HepG2 (cell line): ENCODE results near the gene GADD45GIP1. TPM values are rescaled to one million over a fixed set of nuclear protein-coding genes. Genes with fewer than 3 reads are reported as not detected.

Source experiments
- KDM1A ChIP-seq: IDR thresholded peaks from 2 replicates; pipeline ENCODE4 v1.6.1; 2016; ENCODE audit warnings: missing compliant biosample characterization
- NR3C1 ChIP-seq: sonication (generic); formaldehyde crosslinking; IDR thresholded peaks from 2 replicates; pipeline ENCODE4 v1.4.0; 2020; ENCODE audit warnings: missing genetic modification reagents
- RFXAP ChIP-seq: sonication (generic); formaldehyde crosslinking; IDR thresholded peaks from 2 replicates; pipeline ENCODE4 v1.4.0; 2020; ENCODE audit warnings: missing genetic modification reagents, borderline replicate concordance
- SRSF4 ChIP-seq: fragments of 200-400 bp; formaldehyde crosslinking; IDR thresholded peaks from one replicate; pipeline ENCODE4 v1.6.1; 2018; ENCODE audit warnings: mild to moderate bottlenecking, low read depth, low read length, moderate library complexity; ENCODE audit not compliant: poor library complexity, severe bottlenecking
- TMF1 ChIP-seq: sonication (generic); formaldehyde crosslinking; IDR thresholded peaks from 2 replicates; pipeline ENCODE4 v1.8.1; 2022; ENCODE audit warnings: low read depth, missing genetic modification reagents
- ZBTB20 ChIP-seq: sonication (generic); formaldehyde crosslinking; IDR thresholded peaks from 2 replicates; pipeline ENCODE4 v1.8.1; 2023; ENCODE audit warnings: missing genetic modification reagents, low read depth, mild to moderate bottlenecking, borderline replicate concordance
- ZNF337 ChIP-seq: sonication (generic); formaldehyde crosslinking; IDR thresholded peaks from 2 replicates; pipeline ENCODE4 v1.5.1; 2020; ENCODE audit warnings: missing genetic modification reagents, low read depth, mild to moderate bottlenecking, borderline replicate concordance
- ZNF354B ChIP-seq: sonication (generic); formaldehyde crosslinking; IDR thresholded peaks from 2 replicates; pipeline ENCODE4 v1.8.0; 2022; ENCODE audit warnings: mild to moderate bottlenecking, missing genetic modification reagents
- ZNF484 ChIP-seq: sonication (generic); formaldehyde crosslinking; IDR thresholded peaks from 2 replicates; pipeline ENCODE4 v1.5.1; 2020; ENCODE audit warnings: mild to moderate bottlenecking, low read depth, missing genetic modification reagents, borderline replicate concordance
- ZNF557 ChIP-seq: sonication (generic); formaldehyde crosslinking; IDR thresholded peaks from 2 replicates; pipeline ENCODE4 v1.4.0; 2020; ENCODE audit warnings: missing genetic modification reagents
- ZNF589 ChIP-seq: sonication (generic); formaldehyde crosslinking; conservative IDR thresholded peaks from 2 replicates; pipeline ENCODE4 v1.8.0; 2022; ENCODE audit warnings: mild to moderate bottlenecking, moderate library complexity, missing genetic modification reagents
- ZNF713 ChIP-seq: sonication (generic); formaldehyde crosslinking; IDR thresholded peaks from 2 replicates; pipeline ENCODE4 v1.4.0; 2020; ENCODE audit warnings: mild to moderate bottlenecking, missing genetic modification reagents
- ZNF746 ChIP-seq: sonication (generic); formaldehyde crosslinking; IDR thresholded peaks from 2 replicates; pipeline ENCODE4 v1.8.0; 2022; ENCODE audit warnings: mild to moderate bottlenecking, missing genetic modification reagents
- ZNF761 ChIP-seq: sonication (generic); formaldehyde crosslinking; conservative IDR thresholded peaks from 2 replicates; pipeline ENCODE4 v1.4.0; 2020; ENCODE audit warnings: mild to moderate bottlenecking, missing genetic modification reagents
- ZSCAN30 ChIP-seq: sonication (generic); formaldehyde crosslinking; IDR thresholded peaks from 2 replicates; pipeline ENCODE4 v1.5.0; 2020; ENCODE audit warnings: mild to moderate bottlenecking, missing genetic modification reagents
- polyA plus RNA-seq, 8 experiments: library from polyadenylated mRNA; depleted of rRNA in 3 of 8; stranded (reverse) in 7 of 8; unstranded in 1 of 8; fragments of >200 nt; fragmentation: Illumina TruSeq in 4 of 8; extraction: Trizol in 4 of 8; gene quantifications; 2 replicates each; pipeline versions ENCODE4 v1.2.1 to v1.2.3, GENCODE V29; 2011 to 2016; ENCODE audit warnings: low read depth in 4 of 8, missing spikeins in 1 of 8, mixed read lengths in 1 of 8; ENCODE audit not compliant: insufficient read depth in 1 of 8
- total RNA-seq, 5 experiments: library from RNA; depleted of rRNA; stranded (reverse); fragments of >200 nt; fragmentation: Illumina TruSeq; extraction: Trizol; gene quantifications; 2 replicates each; pipeline ENCODE4 v1.2.3, GENCODE V29; 2016; ENCODE audit warnings: low read depth in 1 of 5
- TF ChIP-seq, protein P1 (sequence below): sonication (generic); formaldehyde crosslinking; IDR thresholded peaks from 2 replicates; pipeline ENCODE4 v1.5.1; 2020; ENCODE audit warnings: mild to moderate bottlenecking, missing genetic modification reagents, borderline replicate concordance
- TF ChIP-seq, protein P2 (sequence below): sonication (generic); formaldehyde crosslinking; IDR thresholded peaks from 2 replicates; pipeline ENCODE4 v1.4.0; 2020; ENCODE audit warnings: mild to moderate bottlenecking, missing genetic modification reagents, borderline replicate concordance
- TF ChIP-seq, protein P3 (sequence below): sonication (generic); formaldehyde crosslinking; IDR thresholded peaks from 2 replicates; pipeline ENCODE4 v1.5.0; 2020; ENCODE audit warnings: mild to moderate bottlenecking, low read depth, missing genetic modification reagents, borderline replicate concordance

Gene GADD45GIP1
- total and polyA plus RNA-seq, 2 of the 13 experiments (the other 11 are each of a cell fraction or from before 2014, with no cell fraction given), result 24.6 to 30.7 TPM

DNA sequence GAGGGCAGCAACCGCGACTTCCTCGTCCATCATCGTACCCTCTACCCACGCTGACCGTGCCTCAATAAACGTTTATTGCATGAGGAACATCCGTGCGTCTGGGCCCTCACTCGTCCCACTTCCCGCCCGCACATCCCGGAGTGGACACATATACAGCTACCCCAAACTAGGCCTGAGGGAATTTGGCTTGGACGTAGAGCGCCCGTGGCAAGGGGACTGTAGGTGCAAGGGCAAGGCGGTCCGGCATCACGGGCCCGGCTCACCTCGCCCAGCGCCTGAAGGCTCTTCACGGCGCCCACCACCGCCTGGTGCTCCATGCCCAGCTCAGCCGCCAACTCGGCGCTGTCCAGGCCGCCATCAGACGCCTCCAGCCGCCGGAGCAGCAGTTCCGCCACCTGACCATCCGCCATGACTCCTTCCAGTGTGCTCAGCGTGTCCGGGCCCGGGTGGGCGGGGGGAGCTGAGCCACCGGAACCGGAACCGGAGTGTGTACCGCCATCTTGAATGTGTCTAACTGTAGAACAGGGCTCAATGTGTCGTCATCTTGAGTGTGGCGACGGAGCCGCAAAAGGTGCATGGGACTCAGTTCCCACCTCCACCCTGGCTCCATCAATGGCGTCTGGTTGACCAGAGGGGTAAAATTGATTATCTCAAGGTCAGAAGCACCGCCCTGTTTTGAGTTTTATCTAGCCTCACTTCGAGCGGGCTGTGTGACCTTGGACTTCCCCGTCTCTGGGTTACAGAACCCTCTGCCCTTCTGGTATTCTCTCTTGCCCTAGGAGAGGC is 23.5 kb downstream of the GADD45GIP1 start, which contains the start of gene FARSA (continued):
- TF ChIP-seq, protein P1, sequence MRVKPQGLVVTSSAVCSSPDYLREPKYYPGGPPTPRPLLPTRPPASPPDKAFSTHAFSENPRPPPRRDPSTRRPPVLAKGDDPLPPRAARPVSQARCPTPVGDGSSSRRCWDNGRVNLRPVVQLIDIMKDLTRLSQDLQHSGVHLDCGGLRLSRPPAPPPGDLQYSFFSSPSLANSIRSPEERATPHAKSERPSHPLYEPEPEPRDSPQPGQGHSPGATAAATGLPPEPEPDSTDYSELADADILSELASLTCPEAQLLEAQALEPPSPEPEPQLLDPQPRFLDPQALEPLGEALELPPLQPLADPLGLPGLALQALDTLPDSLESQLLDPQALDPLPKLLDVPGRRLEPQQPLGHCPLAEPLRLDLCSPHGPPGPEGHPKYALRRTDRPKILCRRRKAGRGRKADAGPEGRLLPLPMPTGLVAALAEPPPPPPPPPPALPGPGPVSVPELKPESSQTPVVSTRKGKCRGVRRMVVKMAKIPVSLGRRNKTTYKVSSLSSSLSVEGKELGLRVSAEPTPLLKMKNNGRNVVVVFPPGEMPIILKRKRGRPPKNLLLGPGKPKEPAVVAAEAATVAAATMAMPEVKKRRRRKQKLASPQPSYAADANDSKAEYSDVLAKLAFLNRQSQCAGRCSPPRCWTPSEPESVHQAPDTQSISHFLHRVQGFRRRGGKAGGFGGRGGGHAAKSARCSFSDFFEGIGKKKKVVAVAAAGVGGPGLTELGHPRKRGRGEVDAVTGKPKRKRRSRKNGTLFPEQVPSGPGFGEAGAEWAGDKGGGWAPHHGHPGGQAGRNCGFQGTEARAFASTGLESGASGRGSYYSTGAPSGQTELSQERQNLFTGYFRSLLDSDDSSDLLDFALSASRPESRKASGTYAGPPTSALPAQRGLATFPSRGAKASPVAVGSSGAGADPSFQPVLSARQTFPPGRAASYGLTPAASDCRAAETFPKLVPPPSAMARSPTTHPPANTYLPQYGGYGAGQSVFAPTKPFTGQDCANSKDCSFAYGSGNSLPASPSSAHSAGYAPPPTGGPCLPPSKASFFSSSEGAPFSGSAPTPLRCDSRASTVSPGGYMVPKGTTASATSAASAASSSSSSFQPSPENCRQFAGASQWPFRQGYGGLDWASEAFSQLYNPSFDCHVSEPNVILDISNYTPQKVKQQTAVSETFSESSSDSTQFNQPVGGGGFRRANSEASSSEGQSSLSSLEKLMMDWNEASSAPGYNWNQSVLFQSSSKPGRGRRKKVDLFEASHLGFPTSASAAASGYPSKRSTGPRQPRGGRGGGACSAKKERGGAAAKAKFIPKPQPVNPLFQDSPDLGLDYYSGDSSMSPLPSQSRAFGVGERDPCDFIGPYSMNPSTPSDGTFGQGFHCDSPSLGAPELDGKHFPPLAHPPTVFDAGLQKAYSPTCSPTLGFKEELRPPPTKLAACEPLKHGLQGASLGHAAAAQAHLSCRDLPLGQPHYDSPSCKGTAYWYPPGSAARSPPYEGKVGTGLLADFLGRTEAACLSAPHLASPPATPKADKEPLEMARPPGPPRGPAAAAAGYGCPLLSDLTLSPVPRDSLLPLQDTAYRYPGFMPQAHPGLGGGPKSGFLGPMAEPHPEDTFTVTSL (CRISPR knock-in tag), result no peak
- TF ChIP-seq, protein P2, sequence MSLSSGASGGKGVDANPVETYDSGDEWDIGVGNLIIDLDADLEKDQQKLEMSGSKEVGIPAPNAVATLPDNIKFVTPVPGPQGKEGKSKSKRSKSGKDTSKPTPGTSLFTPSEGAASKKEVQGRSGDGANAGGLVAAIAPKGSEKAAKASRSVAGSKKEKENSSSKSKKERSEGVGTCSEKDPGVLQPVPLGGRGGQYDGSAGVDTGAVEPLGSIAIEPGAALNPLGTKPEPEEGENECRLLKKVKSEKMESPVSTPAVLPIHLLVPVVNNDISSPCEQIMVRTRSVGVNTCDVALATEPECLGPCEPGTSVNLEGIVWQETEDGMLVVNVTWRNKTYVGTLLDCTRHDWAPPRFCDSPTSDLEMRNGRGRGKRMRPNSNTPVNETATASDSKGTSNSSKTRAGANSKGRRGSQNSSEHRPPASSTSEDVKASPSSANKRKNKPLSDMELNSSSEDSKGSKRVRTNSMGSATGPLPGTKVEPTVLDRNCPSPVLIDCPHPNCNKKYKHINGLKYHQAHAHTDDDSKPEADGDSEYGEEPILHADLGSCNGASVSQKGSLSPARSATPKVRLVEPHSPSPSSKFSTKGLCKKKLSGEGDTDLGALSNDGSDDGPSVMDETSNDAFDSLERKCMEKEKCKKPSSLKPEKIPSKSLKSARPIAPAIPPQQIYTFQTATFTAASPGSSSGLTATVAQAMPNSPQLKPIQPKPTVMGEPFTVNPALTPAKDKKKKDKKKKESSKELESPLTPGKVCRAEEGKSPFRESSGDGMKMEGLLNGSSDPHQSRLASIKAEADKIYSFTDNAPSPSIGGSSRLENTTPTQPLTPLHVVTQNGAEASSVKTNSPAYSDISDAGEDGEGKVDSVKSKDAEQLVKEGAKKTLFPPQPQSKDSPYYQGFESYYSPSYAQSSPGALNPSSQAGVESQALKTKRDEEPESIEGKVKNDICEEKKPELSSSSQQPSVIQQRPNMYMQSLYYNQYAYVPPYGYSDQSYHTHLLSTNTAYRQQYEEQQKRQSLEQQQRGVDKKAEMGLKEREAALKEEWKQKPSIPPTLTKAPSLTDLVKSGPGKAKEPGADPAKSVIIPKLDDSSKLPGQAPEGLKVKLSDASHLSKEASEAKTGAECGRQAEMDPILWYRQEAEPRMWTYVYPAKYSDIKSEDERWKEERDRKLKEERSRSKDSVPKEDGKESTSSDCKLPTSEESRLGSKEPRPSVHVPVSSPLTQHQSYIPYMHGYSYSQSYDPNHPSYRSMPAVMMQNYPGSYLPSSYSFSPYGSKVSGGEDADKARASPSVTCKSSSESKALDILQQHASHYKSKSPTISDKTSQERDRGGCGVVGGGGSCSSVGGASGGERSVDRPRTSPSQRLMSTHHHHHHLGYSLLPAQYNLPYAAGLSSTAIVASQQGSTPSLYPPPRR (CRISPR knock-in tag), result no peak
- TF ChIP-seq ZNF761, result no peak; the same call in 1 of the 2 replicates
- TF ChIP-seq ZNF746 (CRISPR knock-in tag), result no peak
- TF ChIP-seq SRSF4, result no peak
- TF ChIP-seq ZNF484 (CRISPR knock-in tag), result no peak
- TF ChIP-seq KDM1A, result no peak
- TF ChIP-seq NR3C1, result no peak
- TF ChIP-seq ZNF713 (CRISPR knock-in tag), result peak; percentile 69; the same call in 1 of the 2 replicates
- TF ChIP-seq ZNF337 (CRISPR knock-in tag), result no peak
- TF ChIP-seq, protein P3, sequence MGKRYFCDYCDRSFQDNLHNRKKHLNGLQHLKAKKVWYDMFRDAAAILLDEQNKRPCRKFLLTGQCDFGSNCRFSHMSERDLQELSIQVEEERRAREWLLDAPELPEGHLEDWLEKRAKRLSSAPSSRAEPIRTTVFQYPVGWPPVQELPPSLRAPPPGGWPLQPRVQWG (CRISPR knock-in tag), result no peak
- TF ChIP-seq ZSCAN30, result no peak
- no peak for TF ChIP-seq RFXAP (CRISPR knock-in tag)
- TF ChIP-seq ZBTB20, result 0 out of 2 replicates have a peak, but pooled peaks have one; percentile 17
- peak; percentile 71; the same call in 1 of the 2 replicates for TF ChIP-seq ZNF589 (CRISPR knock-in tag)
- peak; percentile 84; the same call in 1 of the 2 replicates for TF ChIP-seq TMF1 (CRISPR knock-in tag)
- TF ChIP-seq ZNF557 (CRISPR knock-in tag), result 0 out of 2 replicates have a peak, but pooled peaks have one; percentile 74
- no peak for TF ChIP-seq ZNF354B
